IMR-90 (cell line): ENCODE data around the gene PTCH1. TPM values are rescaled to one million over a fixed set of nuclear protein-coding genes. Genes with fewer than 3 reads are reported as not detected.

ENCODE experiments used
- ATAC-seq: fragments of 200-7000 bp; cut with Tn5 transposase; 2 replicates; pipeline ENCODE4 v1.9.1; 2020; ENCODE audit warnings: low read depth, mild to moderate bottlenecking, moderate library complexity
- BruUV-seq: library from RNA; stranded (reverse); fragments of 400-500 nt; replicated peaks from 2 replicates; lab custom pipeline; 2021; lab: Mats Ljungman, UMichigan
- CTCF ChIA-PET: fragments of 300-600 bp; formaldehyde crosslinking; extraction: SDS; loops from one replicate; lab custom pipeline; 2021; ENCODE audit warnings: antibody characterized with exemption; lab: Yijun Ruan, JAX
- POLR2A ChIA-PET: fragments of 300-600 bp; sonication (Branson Sonifier 250); formaldehyde crosslinking; loops from one replicate; lab custom pipeline; 2022; ENCODE audit warnings: antibody characterized with exemption; ENCODE audit not compliant: unreplicated experiment; lab: Charles Lee
- DNase-seq: peaks from one replicate; pipeline ENCODE4 v3.0.0; 2013
- H2AFZ ChIP-seq: replicated peaks from 2 replicates; pipeline ENCODE3; 2013; ENCODE audit warnings: low read length, mild to moderate bottlenecking; ENCODE audit not compliant: poor library complexity
- H2AK5ac ChIP-seq: 2 replicates; pipeline ENCODE4 v1.6.1; 2013; ENCODE audit warnings: low read depth, low read length, inconsistent platforms
- H2AK9ac ChIP-seq: replicated peaks from 2 replicates; pipeline ENCODE3; 2013; ENCODE audit warnings: mild to moderate bottlenecking, low read depth, low read length, moderate library complexity; ENCODE audit not compliant: poor library complexity
- H2BK120ac ChIP-seq: 2 replicates; pipeline ENCODE4 v1.6.1; 2013; ENCODE audit warnings: low read depth, low read length, inconsistent platforms
- H2BK15ac ChIP-seq: 3 replicates; pipeline ENCODE4 v1.6.1; 2013; ENCODE audit warnings: low read depth, low read length, inconsistent platforms
- H2BK20ac ChIP-seq: 2 replicates; pipeline ENCODE4 v1.6.1; 2013; ENCODE audit warnings: low read depth, mild to moderate bottlenecking, inconsistent platforms, low read length, moderate library complexity
- H2BK5ac ChIP-seq: 2 replicates; pipeline ENCODE4 v1.6.1; 2013; ENCODE audit warnings: mild to moderate bottlenecking, low read depth, low read length, inconsistent platforms; ENCODE audit not compliant: poor library complexity, severe bottlenecking
- H3K14ac ChIP-seq: replicated peaks from 2 replicates; pipeline ENCODE4 v1.6.1; 2013; ENCODE audit warnings: low read depth, low read length, inconsistent platforms
- H3K18ac ChIP-seq: 2 replicates; pipeline ENCODE4 v1.6.1; 2013; ENCODE audit warnings: low read depth, low read length, control low read depth
- H3K23ac ChIP-seq: 2 replicates; pipeline ENCODE4 v1.6.1; 2013; ENCODE audit warnings: low read depth, low read length, inconsistent platforms
- H3K27ac ChIP-seq: 2 replicates; pipeline ENCODE4 v1.5.1; 2013; ENCODE audit warnings: mild to moderate bottlenecking, control low read depth, low read length; ENCODE audit not compliant: insufficient read depth
- H3K27me3 ChIP-seq: 2 replicates; pipeline ENCODE4 v1.6.1; 2013; ENCODE audit warnings: low read length; ENCODE audit not compliant: control insufficient read depth, insufficient read depth
- H3K36me3 ChIP-seq: 2 replicates; pipeline ENCODE4 v1.6.1; 2013; ENCODE audit warnings: low read length, mixed read lengths; ENCODE audit not compliant: control insufficient read depth, insufficient read depth
- H3K4ac ChIP-seq: 2 replicates; pipeline ENCODE4 v1.6.1; 2013; ENCODE audit warnings: low read depth, low read length, inconsistent platforms
- H3K4me1 ChIP-seq: 2 replicates; pipeline ENCODE4 v1.6.1; 2013; ENCODE audit warnings: low read length, mixed read lengths; ENCODE audit not compliant: control insufficient read depth, insufficient read depth
- H3K4me2 ChIP-seq: 2 replicates; pipeline ENCODE4 v1.6.1; 2013; ENCODE audit warnings: low read depth, mild to moderate bottlenecking, control low read depth, low read length, moderate library complexity
- H3K4me3 ChIP-seq: 2 replicates; pipeline ENCODE4 v1.5.1; 2013; ENCODE audit warnings: low read depth, mild to moderate bottlenecking, control low read depth, low read length, moderate library complexity; ENCODE audit not compliant: insufficient read depth
- H3K56ac ChIP-seq: 2 replicates; pipeline ENCODE4 v1.6.1; 2013; ENCODE audit warnings: low read length, inconsistent platforms; ENCODE audit not compliant: insufficient read depth; ENCODE audit errors: extremely low read depth
- H3K79me1 ChIP-seq, 2 experiments: 2 replicates each; pipeline ENCODE4 v1.6.1; 2013; ENCODE audit warnings: low read length in 2 of 2, inconsistent platforms in 1 of 2, low read depth in 1 of 2
- H3K9ac ChIP-seq: 2 replicates; pipeline ENCODE4 v1.6.1; 2013; ENCODE audit warnings: low read depth, low read length, control low read depth
- H3K9me1 ChIP-seq: 2 replicates; pipeline ENCODE4 v1.6.1; 2013; ENCODE audit warnings: low read length, inconsistent platforms; ENCODE audit not compliant: insufficient read depth
- H3K9me3 ChIP-seq: 2 replicates; pipeline ENCODE4 v1.6.1; 2013; ENCODE audit warnings: low read length; ENCODE audit not compliant: control insufficient read depth, insufficient read depth
- H4K20me1 ChIP-seq: 2 replicates; pipeline ENCODE4 v1.6.1; 2013; ENCODE audit warnings: low read length, inconsistent platforms; ENCODE audit not compliant: insufficient read depth
- H4K5ac ChIP-seq: 2 replicates; pipeline ENCODE4 v1.6.1; 2013; ENCODE audit warnings: mild to moderate bottlenecking, low read depth, low read length, control low read depth
- H4K8ac ChIP-seq, 2 experiments: 2 replicates each; pipeline ENCODE4 v1.6.1; 2013; ENCODE audit warnings: low read depth in 2 of 2, low read length in 2 of 2, control low read depth in 1 of 2, inconsistent platforms in 1 of 2
- H4K91ac ChIP-seq: 2 replicates; pipeline ENCODE4 v1.6.1; 2013; ENCODE audit warnings: low read depth, low read length, inconsistent platforms; ENCODE audit not compliant: insufficient read depth
- BHLHE40 ChIP-seq: fragments of 150-350 bp; IDR thresholded peaks from 2 replicates; pipeline ENCODE4 v1.6.1; 2016; ENCODE audit warnings: mild to moderate bottlenecking, low read depth, low read length
- CEBPB ChIP-seq: IDR thresholded peaks from 2 replicates; pipeline ENCODE4 v1.6.1; 2012; ENCODE audit warnings: low read depth, low read length, improper control_type of control experiment
- CHD1 ChIP-seq: IDR thresholded peaks from 2 replicates; pipeline ENCODE4 v1.6.1; 2012; ENCODE audit warnings: low read depth, low read length, improper control_type of control experiment
- CTCF ChIP-seq: conservative IDR thresholded peaks from 2 replicates; pipeline ENCODE4 v1.5.1; 2012; ENCODE audit warnings: mild to moderate bottlenecking, low read depth, low read length, improper control_type of control experiment
- ELK1 ChIP-seq: fragments of 150-350 bp; IDR thresholded peaks from 2 replicates; pipeline ENCODE4 v1.6.1; 2016; ENCODE audit warnings: low read depth, mild to moderate bottlenecking, low read length, moderate library complexity, borderline replicate concordance
- FOS ChIP-seq: fragments of 150-350 bp; IDR thresholded peaks from 2 replicates; pipeline ENCODE4 v1.6.1; 2016; ENCODE audit warnings: low read depth, low read length
- MAFK ChIP-seq: IDR thresholded peaks from 2 replicates; pipeline ENCODE4 v1.6.1; 2012; ENCODE audit warnings: low read depth, low read length, improper control_type of control experiment
- MAZ ChIP-seq: IDR thresholded peaks from 2 replicates; pipeline ENCODE4 v1.6.1; 2012; ENCODE audit warnings: low read depth, mild to moderate bottlenecking, low read length, improper control_type of control experiment, moderate library complexity, borderline replicate concordance
- MXI1 ChIP-seq: IDR thresholded peaks from 2 replicates; pipeline ENCODE4 v1.6.1; 2012; ENCODE audit warnings: low read depth, mild to moderate bottlenecking, low read length, moderate library complexity, borderline replicate concordance
- NFE2L2 ChIP-seq: fragments of 150-350 bp; IDR thresholded peaks from 2 replicates; pipeline ENCODE4 v1.6.1; 2016; ENCODE audit warnings: low read depth, mild to moderate bottlenecking, low read length
- POLR2A ChIP-seq: IDR thresholded peaks from 2 replicates; pipeline ENCODE4 v1.6.1; 2012; ENCODE audit warnings: mild to moderate bottlenecking, low read depth, low read length
- RAD21 ChIP-seq: IDR thresholded peaks from 2 replicates; pipeline ENCODE4 v1.6.1; 2012; ENCODE audit warnings: low read length, improper control_type of control experiment
- RCOR1 ChIP-seq: IDR thresholded peaks from 2 replicates; pipeline ENCODE4 v1.6.1; 2012; ENCODE audit warnings: mild to moderate bottlenecking, low read length, improper control_type of control experiment; ENCODE audit not compliant: insufficient replicate concordance
- RFX5 ChIP-seq: IDR thresholded peaks from 2 replicates; pipeline ENCODE4 v1.8.0; 2012; ENCODE audit warnings: low read depth, mild to moderate bottlenecking, low read length, moderate library complexity
- SMC3 ChIP-seq: fragments of 150-350 bp; IDR thresholded peaks from 2 replicates; pipeline ENCODE4 v1.6.1; 2016; ENCODE audit warnings: low read depth, mild to moderate bottlenecking, antibody characterized with exemption, low read length, moderate library complexity
- USF2 ChIP-seq: fragments of 150-350 bp; IDR thresholded peaks from 2 replicates; pipeline ENCODE4 v1.6.1; 2017; ENCODE audit warnings: mild to moderate bottlenecking, antibody characterized with exemption, low read length, low read depth
- WGBS, 2 experiments: methylation state at CpG; one replicate each; pipeline versions ENCODE4 v1.1.5 to v1.1.7; 2013; ENCODE audit warnings: missing lambda C conversion rate in 2 of 2; ENCODE audit not compliant: insufficient read length in 1 of 2; ENCODE audit errors: extremely low coverage in 2 of 2; 5-methylcytosine and 5-hydroxymethylcytosine counted together
- dilution Hi-C: fragments of 300-500 bp; cut with HindIII; formaldehyde crosslinking; loops from one replicate; pipeline ENCODE4 v1.14.3; 2018; ENCODE audit warnings: low sequenced_read_pairs; ENCODE audit not compliant: unreplicated experiment
- in situ Hi-C: fragments of 300-500 bp; cut with MboI; formaldehyde crosslinking; loops from 3 replicates; pipeline ENCODE4 v1.14.3; 2019; ENCODE audit warnings: low sequenced_read_pairs, inconsistent platforms, mixed read lengths
- intact Hi-C: fragments of 100-400 bp; cut with micrococcal nuclease; formaldehyde crosslinking; loops from 2 replicates; pipeline ENCODE4 v1.10.0; 2022
- polyA plus RNA-seq, 3 experiments: library from polyadenylated mRNA; depleted of rRNA; stranded (reverse); fragments of >200 nt; gene quantifications; 2 replicates each; pipeline ENCODE4 v1.2.3, GENCODE V29; 2012; ENCODE audit warnings: low replicate concordance in 1 of 3
- total RNA-seq: library from RNA; depleted of rRNA; stranded (reverse); fragments of >200 nt; gene quantifications from 2 replicates; pipeline ENCODE4 v1.2.3, GENCODE V29; 2012

The PTCH1 gene
- total and polyA plus RNA-seq, 2 of the 4 experiments (the other 2 are of a cell fraction) = 4.1 to 5.0 TPM

GRCh38 chr9:95455714-95456113, 61.1 kb downstream of the PTCH1 start:
- Histone ChIP-seq H3K9me3 (no peaks in the 10 kb centered on the region), H2AFZ (no peak overlapping the region), H2BK5ac (no peak overlapping the region), H4K20me1 (no peaks in the 10 kb centered on the region; the same call in 1 of the 2 replicates), H3K27ac (no peak overlapping the region), H3K18ac (no peak overlapping the region), H3K9me1 (peaks cover 21% of the 10 kb centered on the region), H3K79me1 (peaks cover 0 to 8% of the 10 kb centered on the region in 2 experiments; a peak in 1 of 4 replicates), H2BK15ac (no peak overlapping the region), H3K23ac (no peak overlapping the region), H3K4me2 (no peak overlapping the region), H2BK120ac (no peak overlapping the region), H4K5ac (no peak overlapping the region), H3K9ac (no peak overlapping the region), H4K8ac (no peak overlapping the region), H3K14ac (no peak overlapping the region), H4K91ac (0 out of 2 replicates have a peak overlapping the region, but pooled peaks have one; percentile 14), H3K56ac (no peak overlapping the region), H2AK5ac (no peak overlapping the region), H3K4me3 (no peak overlapping the region), H3K36me3 (peaks cover 44% of the 10 kb centered on the region), H3K4ac (no peak overlapping the region), H3K4me1 (peaks cover 29% of the 10 kb centered on the region), H2BK20ac (no peak overlapping the region), H3K27me3 (no peaks in the 10 kb centered on the region), H2AK9ac (no peak overlapping the region)
- 83% methylated on average over 4 of the region's 9 CpGs; no CpG with 5 or more reads in 1 of the 2 experiments for WGBS, 2 experiments
- ChIA-PET POLR2A (no interaction called here), CTCF (no interaction called here)
- BruUV-seq = no TSS peak
- intact Hi-C loops = no loop called here
- DNase-seq (no peak), ATAC-seq (no peak)
- TF ChIP-seq FOS (no peak), BHLHE40 (no peak), POLR2A (no peak), MAFK (no peak), MAZ (no peak), MXI1 (no peak), CHD1 (no peak), USF2 (no peak), SMC3 (no peak), CEBPB (no peak), RCOR1 (no peak), RFX5 (no peak), CTCF (no peak), RAD21 (no peak), NFE2L2 (no peak), ELK1 (no peak)
- in situ Hi-C loops = no loop called here
- dilution Hi-C loops = no loop called here
